Right lobe of liver (tissue), 4 donors: Measurements from ENCODE around the gene LSM10.

ENCODE experiments used
- POLR2A ChIP-seq: fragments of 450-650 bp; IDR thresholded peaks from one replicate; pipeline ENCODE4 v1.6.1; 2017; ENCODE audit warnings: antibody characterized with exemption, mild to moderate bottlenecking
- TF ChIP-seq, protein P1 (sequence below), 4 donors: fragments of 200-600 bp in 3 of 4; fragments of 450-650 bp in 1 of 4; IDR thresholded peaks; one replicate each; pipeline versions ENCODE4 v1.5.1 to v1.8.0; 2016 to 2022; ENCODE audit warnings: antibody characterized with exemption in 4 of 4, mild to moderate bottlenecking in 2 of 4
- donor health status: DM: no; HTN: no; CAD: no.
- donor health status: DM: no; HTN: no; CAD: no.
- donor health status: DM: no; HTN: yes; CAD: no.

DNA sequence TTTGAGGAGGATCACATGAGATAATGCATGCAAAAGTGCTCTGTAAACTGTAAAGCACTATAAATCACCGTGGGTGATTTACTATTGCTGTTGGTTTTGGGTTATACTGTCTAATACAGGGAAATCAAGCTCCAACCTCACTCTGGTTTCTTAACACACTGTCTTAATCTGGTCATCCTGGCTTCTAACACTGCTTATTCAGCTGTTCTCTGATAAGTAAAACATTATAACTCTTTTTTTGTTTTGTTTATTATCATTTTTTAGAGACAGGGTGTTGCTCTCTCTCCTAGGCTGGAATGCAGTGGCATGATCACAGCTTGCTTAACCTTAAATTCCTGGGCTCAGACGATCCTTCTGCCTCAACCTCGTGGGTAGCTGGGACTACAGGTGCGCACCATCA, 21.9 kb upstream of the LSM10 start:
- TF ChIP-seq, protein P1, sequence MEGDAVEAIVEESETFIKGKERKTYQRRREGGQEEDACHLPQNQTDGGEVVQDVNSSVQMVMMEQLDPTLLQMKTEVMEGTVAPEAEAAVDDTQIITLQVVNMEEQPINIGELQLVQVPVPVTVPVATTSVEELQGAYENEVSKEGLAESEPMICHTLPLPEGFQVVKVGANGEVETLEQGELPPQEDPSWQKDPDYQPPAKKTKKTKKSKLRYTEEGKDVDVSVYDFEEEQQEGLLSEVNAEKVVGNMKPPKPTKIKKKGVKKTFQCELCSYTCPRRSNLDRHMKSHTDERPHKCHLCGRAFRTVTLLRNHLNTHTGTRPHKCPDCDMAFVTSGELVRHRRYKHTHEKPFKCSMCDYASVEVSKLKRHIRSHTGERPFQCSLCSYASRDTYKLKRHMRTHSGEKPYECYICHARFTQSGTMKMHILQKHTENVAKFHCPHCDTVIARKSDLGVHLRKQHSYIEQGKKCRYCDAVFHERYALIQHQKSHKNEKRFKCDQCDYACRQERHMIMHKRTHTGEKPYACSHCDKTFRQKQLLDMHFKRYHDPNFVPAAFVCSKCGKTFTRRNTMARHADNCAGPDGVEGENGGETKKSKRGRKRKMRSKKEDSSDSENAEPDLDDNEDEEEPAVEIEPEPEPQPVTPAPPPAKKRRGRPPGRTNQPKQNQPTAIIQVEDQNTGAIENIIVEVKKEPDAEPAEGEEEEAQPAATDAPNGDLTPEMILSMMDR (IDR thresholded peaks at IDR 0.05) = no peak
- no peak for TF ChIP-seq POLR2A
